ENCODE results near the gene PAQR7. TPM values are rescaled to one million over a fixed set of nuclear protein-coding genes. Genes with fewer than 3 reads are reported as not detected.

PAQR7 gene
- total and polyA plus RNA-seq, 11 donors = 1.1 to 5.7 (median 2.0) TPM

- peak overlapping the region; percentile 32 to 75 (median 61) for H3K4me3 ChIP-seq
- TF ChIP-seq, protein P1, sequence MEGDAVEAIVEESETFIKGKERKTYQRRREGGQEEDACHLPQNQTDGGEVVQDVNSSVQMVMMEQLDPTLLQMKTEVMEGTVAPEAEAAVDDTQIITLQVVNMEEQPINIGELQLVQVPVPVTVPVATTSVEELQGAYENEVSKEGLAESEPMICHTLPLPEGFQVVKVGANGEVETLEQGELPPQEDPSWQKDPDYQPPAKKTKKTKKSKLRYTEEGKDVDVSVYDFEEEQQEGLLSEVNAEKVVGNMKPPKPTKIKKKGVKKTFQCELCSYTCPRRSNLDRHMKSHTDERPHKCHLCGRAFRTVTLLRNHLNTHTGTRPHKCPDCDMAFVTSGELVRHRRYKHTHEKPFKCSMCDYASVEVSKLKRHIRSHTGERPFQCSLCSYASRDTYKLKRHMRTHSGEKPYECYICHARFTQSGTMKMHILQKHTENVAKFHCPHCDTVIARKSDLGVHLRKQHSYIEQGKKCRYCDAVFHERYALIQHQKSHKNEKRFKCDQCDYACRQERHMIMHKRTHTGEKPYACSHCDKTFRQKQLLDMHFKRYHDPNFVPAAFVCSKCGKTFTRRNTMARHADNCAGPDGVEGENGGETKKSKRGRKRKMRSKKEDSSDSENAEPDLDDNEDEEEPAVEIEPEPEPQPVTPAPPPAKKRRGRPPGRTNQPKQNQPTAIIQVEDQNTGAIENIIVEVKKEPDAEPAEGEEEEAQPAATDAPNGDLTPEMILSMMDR (IDR thresholded peaks at IDR 0.05) = peak in 1 of 12 donors; percentile 2
- no peak for TF ChIP-seq POLR2A (IDR thresholded peaks at IDR 0.05)
- H3K27me3 ChIP-seq = no peaks in the 10 kb centered on the region
- ATAC-seq (peak in 3 of 4 donors; percentile 64 to 82 (median 71)), DNase-seq (peak; percentile 44 to 78 (median 52))
- H3K4me1 ChIP-seq = peaks cover 0 to 39% (median 10%) of the 10 kb centered on the region in 12 donors
- H3K27ac ChIP-seq = peak overlapping the region; percentile 35 to 93 (median 68)
- H3K9me3 ChIP-seq = no peaks in the 10 kb centered on the region
- intact Hi-C loops (cut with DNase I) = loop anchor here in 1 of 10 donors (5.0 kb wide), 1 partner anchor 65 kb away; no protein-coding TSS in a partner anchor
- 10 to 21% (median 13%) methylated on average over 25 to 49 of the region's 49 CpGs for WGBS, 4 donors
- no peaks in the 10 kb centered on the region for H3K36me3 ChIP-seq
Observed at GRCh38 chr1:25922056-25922970, 46.8 kb upstream of the PAQR7 start.

GRCh38 chr1:25918615-25919014 is 43.1 kb upstream of the PAQR7 start:
- no peaks in the 10 kb centered on the region for H3K36me3 ChIP-seq
- no peak overlapping the region for H3K27ac ChIP-seq
- TF ChIP-seq POLR2A (IDR thresholded peaks at IDR 0.05) = no peak
- TF ChIP-seq, protein P1 (IDR thresholded peaks at IDR 0.05) = no peak
- peaks cover 0 to 24% (median 8%) of the 10 kb centered on the region in 12 donors for H3K4me1 ChIP-seq
- 89 to 95% (median 91%) methylated on average over 11 of the region's 11 CpGs for WGBS, 4 donors
- no peaks in the 10 kb centered on the region for H3K27me3 ChIP-seq
- H3K4me3 ChIP-seq = no peak overlapping the region
- ATAC-seq = no peak
- no peaks in the 10 kb centered on the region for H3K9me3 ChIP-seq
- no peak for DNase-seq
- intact Hi-C loops (cut with DNase I) = no loop called here

- Histone ChIP-seq H3K9me3 (no peaks in the 10 kb centered on the region), H3K27me3 (no peaks in the 10 kb centered on the region), H3K4me1 (peaks cover 0 to 20% (median 5%) of the 10 kb centered on the region in 12 donors), H3K27ac (no peak overlapping the region), H3K36me3 (no peaks in the 10 kb centered on the region), H3K4me3 (no peak overlapping the region)
- 22 to 45% (median 38%) methylated on average over 5 of the region's 5 CpGs for WGBS, 4 donors
- TF ChIP-seq POLR2A (IDR thresholded peaks at IDR 0.05) = no peak
- TF ChIP-seq, protein P1 (IDR thresholded peaks at IDR 0.05) = no peak
- peak in 2 of 4 donors; percentile 22 to 35 for ATAC-seq
- no peak for DNase-seq
- intact Hi-C loops (cut with DNase I) = no loop called here
Observed at GRCh38 chr1:25917996-25918395, 42.5 kb upstream of the PAQR7 start.

DNA sequence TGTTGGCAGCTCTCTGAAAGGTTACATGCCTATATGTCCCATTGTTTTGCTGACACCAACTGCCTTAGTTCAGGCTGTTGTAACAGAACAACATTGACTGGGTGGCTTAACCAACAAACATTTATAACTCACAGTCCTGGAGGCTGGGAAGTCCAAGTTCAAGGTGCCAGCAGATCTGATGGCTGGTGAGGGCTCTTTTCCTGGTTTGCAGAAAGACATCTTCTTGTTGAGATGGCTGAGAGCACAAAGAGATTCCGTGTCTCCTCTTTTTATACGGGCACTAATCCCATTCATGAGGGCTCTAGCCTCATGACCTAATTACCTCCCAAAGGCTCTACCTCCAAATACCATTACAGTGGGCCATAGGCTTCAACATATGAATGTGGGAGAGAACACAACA is 41.0 kb upstream of the PAQR7 start:
- H3K27ac ChIP-seq = no peak overlapping the region
- TF ChIP-seq POLR2A (IDR thresholded peaks at IDR 0.05) = no peak
- TF ChIP-seq, protein P1 (IDR thresholded peaks at IDR 0.05) = no peak
- DNase-seq (no peak), ATAC-seq (no peak)
- no peaks in the 10 kb centered on the region for H3K36me3 ChIP-seq
- peaks cover 0 to 6% (median 0%) of the 10 kb centered on the region in 12 donors for H3K4me1 ChIP-seq
- no peaks in the 10 kb centered on the region for H3K27me3 ChIP-seq
- 96 to 100% (median 98%) methylated on average over 2 of the region's 2 CpGs for WGBS, 4 donors
- no peak overlapping the region for H3K4me3 ChIP-seq
- intact Hi-C loops (cut with DNase I) = no loop called here
- H3K9me3 ChIP-seq = no peaks in the 10 kb centered on the region

All from heart left ventricle (tissue), 16 donors.